Liver (tissue), 9 donors: ENCODE results near the gene ARVCF. TPM values are rescaled to one million over a fixed set of nuclear protein-coding genes. Genes with fewer than 3 reads are reported as not detected.
A peak's percentile ranks its signal among the peaks of the same experiment; 100 is the strongest.

ENCODE experiments used
- DNase-seq: peaks from one replicate; pipeline ENCODE4 v3.0.0-alpha.2; 2017; ENCODE audit warnings: low spot score
- H3K27ac ChIP-seq, 2 donors: one replicate each; pipeline ENCODE4 v1.7.0; 2013; ENCODE audit warnings: inconsistent platforms in 2 of 2, low read length in 2 of 2, control low read depth in 1 of 2, low read depth in 1 of 2, mild to moderate bottlenecking in 1 of 2
- H3K27me3 ChIP-seq, 4 donors: one replicate each; pipeline versions ENCODE4 v1.6.1 to v1.7.0; 2013; ENCODE audit warnings: low read length in 3 of 4, inconsistent platforms in 1 of 4, mild to moderate bottlenecking in 1 of 4, moderate library complexity in 1 of 4; ENCODE audit not compliant: control insufficient read depth in 4 of 4, insufficient read depth in 4 of 4
- H3K36me3 ChIP-seq, 4 donors: one replicate each; pipeline versions ENCODE4 v1.6.1 to v1.7.0; 2013; ENCODE audit warnings: low read length in 3 of 4, mild to moderate bottlenecking in 3 of 4, low read depth in 1 of 4, moderate library complexity in 1 of 4; ENCODE audit not compliant: control insufficient read depth in 4 of 4, insufficient read depth in 3 of 4
- H3K4me1 ChIP-seq, 4 donors: one replicate each; pipeline versions ENCODE4 v1.6.1 to v1.7.0; 2013; ENCODE audit warnings: low read length in 3 of 4, mild to moderate bottlenecking in 3 of 4, moderate library complexity in 1 of 4; ENCODE audit not compliant: control insufficient read depth in 4 of 4, insufficient read depth in 4 of 4
- H3K4me3 ChIP-seq, 3 donors: one replicate each; pipeline versions ENCODE4 v1.6.1 to v1.7.0; 2013; ENCODE audit warnings: low read length in 3 of 3, control low read depth in 1 of 3, low read depth in 1 of 3, mild to moderate bottlenecking in 1 of 3
- H3K9ac ChIP-seq, 2 donors: one replicate each; pipeline ENCODE4 v1.7.0; 2013; ENCODE audit warnings: low read length in 2 of 2, mild to moderate bottlenecking in 2 of 2, moderate library complexity in 2 of 2, control low read depth in 1 of 2, low read depth in 1 of 2
- H3K9me3 ChIP-seq, 4 donors: one replicate each; pipeline versions ENCODE4 v1.6.1 to v1.7.0; 2013; ENCODE audit warnings: low read length in 3 of 4; ENCODE audit not compliant: control insufficient read depth in 4 of 4
- EGR1 ChIP-seq, 2 donors: IDR thresholded peaks; 2 replicates each; pipeline ENCODE4 v1.6.1; 2016 to 2018; ENCODE audit warnings: antibody characterized with exemption in 2 of 2, low read depth in 2 of 2
- FOXA1 ChIP-seq: IDR thresholded peaks from 2 replicates; pipeline ENCODE4 v1.6.1; 2016; ENCODE audit warnings: antibody characterized with exemption
- FOXA2 ChIP-seq: IDR thresholded peaks from 2 replicates; pipeline ENCODE4 v1.6.1; 2016; ENCODE audit warnings: antibody characterized with exemption
- GABPA ChIP-seq, 2 donors: IDR thresholded peaks in 1 of 2; conservative IDR thresholded peaks in 1 of 2; 2 replicates each; pipeline ENCODE4 v1.6.1; 2016; ENCODE audit warnings: antibody characterized with exemption in 2 of 2, mild to moderate bottlenecking in 1 of 2, moderate library complexity in 1 of 2
- HNF4A ChIP-seq, 2 donors: conservative IDR thresholded peaks; 2 replicates each; pipeline ENCODE4 v1.6.1; 2016; ENCODE audit warnings: antibody characterized with exemption in 2 of 2, mild to moderate bottlenecking in 2 of 2
- HNF4G ChIP-seq: IDR thresholded peaks from 2 replicates; pipeline ENCODE4 v1.6.1; 2016; ENCODE audit warnings: antibody characterized with exemption
- JUND ChIP-seq, 2 donors: IDR thresholded peaks; 2 replicates each; pipeline ENCODE4 v1.6.1; 2016; ENCODE audit warnings: antibody characterized with exemption in 2 of 2
- NR2F2 ChIP-seq: IDR thresholded peaks from 2 replicates; pipeline ENCODE4 v1.6.1; 2016; ENCODE audit warnings: antibody characterized with exemption
- RAD21 ChIP-seq, 2 donors: IDR thresholded peaks; 2 replicates each; pipeline ENCODE4 v1.6.1; 2016; ENCODE audit warnings: antibody characterized with exemption in 2 of 2, mild to moderate bottlenecking in 2 of 2
- RXRA ChIP-seq, 2 donors: IDR thresholded peaks; 2 replicates each; pipeline ENCODE4 v1.6.1; 2017 to 2018; ENCODE audit warnings: antibody characterized with exemption in 2 of 2, mild to moderate bottlenecking in 1 of 2
- SP1 ChIP-seq: IDR thresholded peaks from 2 replicates; pipeline ENCODE4 v1.6.1; 2018; ENCODE audit warnings: antibody characterized with exemption, mild to moderate bottlenecking
- TAF1 ChIP-seq: conservative IDR thresholded peaks from 2 replicates; pipeline ENCODE4 v1.6.1; 2016; ENCODE audit warnings: antibody characterized with exemption, mild to moderate bottlenecking
- YY1 ChIP-seq: IDR thresholded peaks from 2 replicates; pipeline ENCODE4 v1.6.1; 2016; ENCODE audit warnings: antibody characterized with exemption, mild to moderate bottlenecking
- WGBS: extraction: QIAGEN DNeasy Blood & Tissue Kit; methylation state at CpG from one replicate; pipeline ENCODE4 v1.1.7; 2013; 5-methylcytosine and 5-hydroxymethylcytosine counted together
- polyA plus RNA-seq, 2 donors: library from polyadenylated mRNA; stranded (reverse) in 1 of 2; unstranded in 1 of 2; fragments of 200-250 nt in 1 of 2; fragments of >200 nt in 1 of 2; fragmentation: Nextera tagmentation in 1 of 2; extraction: Ambion mirVana in 1 of 2; gene quantifications; one replicate each; pipeline versions ENCODE4 v1.2.1 to v1.2.3, GENCODE V29; 2013 to 2015
- total RNA-seq, 2 donors: library from RNA; depleted of rRNA; stranded (reverse); fragments of >200 nt; gene quantifications; one replicate each; pipeline ENCODE4 v1.2.3, GENCODE V29; 2014
- TF ChIP-seq, protein P1 (sequence below): fragments of 150-350 bp; IDR thresholded peaks from 2 replicates; pipeline ENCODE4 v1.5.1; 2017; ENCODE audit warnings: improper control_type of control experiment, low read depth, low read length; ENCODE audit not compliant: missing input control
- TF ChIP-seq, protein P2 (sequence below): IDR thresholded peaks from 2 replicates; pipeline ENCODE4 v1.6.1; 2016; ENCODE audit warnings: antibody characterized with exemption
- TF ChIP-seq, protein P3 (sequence below): IDR thresholded peaks from 2 replicates; pipeline ENCODE4 v1.6.1; 2016; ENCODE audit warnings: antibody characterized with exemption
- TF ChIP-seq, protein P4 (sequence below): IDR thresholded peaks from 2 replicates; pipeline ENCODE4 v1.6.1; 2016; ENCODE audit warnings: antibody characterized with exemption
- TF ChIP-seq, protein P5 (sequence below): IDR thresholded peaks from 2 replicates; pipeline ENCODE4 v1.6.1; 2016; ENCODE audit warnings: antibody characterized with exemption, mild to moderate bottlenecking
- donor health status: healthy.
- donor health status: healthy.
- donor health status: healthy.
- donor health status: healthy.
- donor health status: healthy.

ARVCF gene
- total and polyA plus RNA-seq, 4 donors = 3.8 to 48.8 (median 26.1) TPM

DNA sequence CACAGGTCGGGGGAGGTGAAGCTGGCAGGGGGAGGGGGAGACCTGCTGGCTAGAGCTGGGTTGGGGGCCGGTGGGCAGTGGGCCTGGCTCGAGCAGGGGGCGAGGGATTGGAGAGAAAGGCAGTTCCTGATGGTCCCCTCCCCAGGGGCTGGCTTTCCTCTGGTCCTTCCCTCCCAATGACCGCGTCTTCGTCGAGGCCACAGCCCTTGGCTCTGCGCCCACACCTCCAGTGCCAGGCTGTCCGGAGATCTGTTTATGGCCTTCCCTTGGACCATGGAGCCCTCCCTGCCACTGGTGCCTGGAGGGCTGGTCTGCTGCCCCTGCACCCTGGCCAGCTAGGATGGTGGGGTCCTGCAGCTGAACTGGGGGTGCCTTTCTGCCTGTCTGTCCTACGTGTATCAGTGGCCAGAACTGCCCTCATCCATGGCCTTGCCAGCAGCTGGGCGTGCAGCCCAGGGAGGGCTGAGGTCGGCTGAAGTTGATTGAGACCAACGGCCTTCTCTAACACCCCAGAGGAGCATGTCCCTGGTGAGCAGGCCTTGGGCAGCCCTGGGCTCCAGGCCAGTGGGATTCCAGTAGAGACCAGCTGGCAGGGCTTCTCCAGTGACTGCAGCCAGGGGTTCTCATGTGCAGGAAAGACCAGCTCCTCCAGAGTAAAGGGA lies 16.6 kb upstream of the ARVCF start:
- H3K9me3 ChIP-seq = no peaks in the 10 kb centered on the region
- 31% methylated on average over 14 of the region's 14 CpGs for WGBS
- H3K4me3 ChIP-seq = no peak overlapping the region
- peak overlapping the region; percentile 72 to 90 for H3K27ac ChIP-seq
- H3K9ac ChIP-seq = no peak overlapping the region
- no peaks in the 10 kb centered on the region for H3K27me3 ChIP-seq
- TF ChIP-seq JUND (IDR thresholded peaks at IDR 0.05) (no peak), FOXA1 (no peak), TAF1 (no peak), RAD21 (IDR thresholded peaks at IDR 0.05) (peak in 1 of 2 donors; percentile 41), GABPA (IDR thresholded peaks at IDR 0.05 in 1 of 2, conservative IDR thresholded peaks at IDR 0.05 in 1 of 2) (no peak), EGR1 (IDR thresholded peaks at IDR 0.05; ENCODE audit: low read depth in 2 of 2) (no peak), FOXA2 (no peak), HNF4A (conservative IDR thresholded peaks at IDR 0.05) (peak; percentile 39 to 66), YY1 (peak; percentile 52), NR2F2 (no peak), HNF4G (no peak), SP1 (peak; percentile 50), RXRA (IDR thresholded peaks at IDR 0.05) (peak; percentile 89 to 94)
- TF ChIP-seq, protein P1, sequence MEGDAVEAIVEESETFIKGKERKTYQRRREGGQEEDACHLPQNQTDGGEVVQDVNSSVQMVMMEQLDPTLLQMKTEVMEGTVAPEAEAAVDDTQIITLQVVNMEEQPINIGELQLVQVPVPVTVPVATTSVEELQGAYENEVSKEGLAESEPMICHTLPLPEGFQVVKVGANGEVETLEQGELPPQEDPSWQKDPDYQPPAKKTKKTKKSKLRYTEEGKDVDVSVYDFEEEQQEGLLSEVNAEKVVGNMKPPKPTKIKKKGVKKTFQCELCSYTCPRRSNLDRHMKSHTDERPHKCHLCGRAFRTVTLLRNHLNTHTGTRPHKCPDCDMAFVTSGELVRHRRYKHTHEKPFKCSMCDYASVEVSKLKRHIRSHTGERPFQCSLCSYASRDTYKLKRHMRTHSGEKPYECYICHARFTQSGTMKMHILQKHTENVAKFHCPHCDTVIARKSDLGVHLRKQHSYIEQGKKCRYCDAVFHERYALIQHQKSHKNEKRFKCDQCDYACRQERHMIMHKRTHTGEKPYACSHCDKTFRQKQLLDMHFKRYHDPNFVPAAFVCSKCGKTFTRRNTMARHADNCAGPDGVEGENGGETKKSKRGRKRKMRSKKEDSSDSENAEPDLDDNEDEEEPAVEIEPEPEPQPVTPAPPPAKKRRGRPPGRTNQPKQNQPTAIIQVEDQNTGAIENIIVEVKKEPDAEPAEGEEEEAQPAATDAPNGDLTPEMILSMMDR = no peak
- TF ChIP-seq, protein P2, sequence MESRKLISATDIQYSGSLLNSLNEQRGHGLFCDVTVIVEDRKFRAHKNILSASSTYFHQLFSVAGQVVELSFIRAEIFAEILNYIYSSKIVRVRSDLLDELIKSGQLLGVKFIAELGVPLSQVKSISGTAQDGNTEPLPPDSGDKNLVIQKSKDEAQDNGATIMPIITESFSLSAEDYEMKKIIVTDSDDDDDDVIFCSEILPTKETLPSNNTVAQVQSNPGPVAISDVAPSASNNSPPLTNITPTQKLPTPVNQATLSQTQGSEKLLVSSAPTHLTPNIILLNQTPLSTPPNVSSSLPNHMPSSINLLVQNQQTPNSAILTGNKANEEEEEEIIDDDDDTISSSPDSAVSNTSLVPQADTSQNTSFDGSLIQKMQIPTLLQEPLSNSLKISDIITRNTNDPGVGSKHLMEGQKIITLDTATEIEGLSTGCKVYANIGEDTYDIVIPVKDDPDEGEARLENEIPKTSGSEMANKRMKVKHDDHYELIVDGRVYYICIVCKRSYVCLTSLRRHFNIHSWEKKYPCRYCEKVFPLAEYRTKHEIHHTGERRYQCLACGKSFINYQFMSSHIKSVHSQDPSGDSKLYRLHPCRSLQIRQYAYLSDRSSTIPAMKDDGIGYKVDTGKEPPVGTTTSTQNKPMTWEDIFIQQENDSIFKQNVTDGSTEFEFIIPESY = no peak
- TF ChIP-seq, protein P3, sequence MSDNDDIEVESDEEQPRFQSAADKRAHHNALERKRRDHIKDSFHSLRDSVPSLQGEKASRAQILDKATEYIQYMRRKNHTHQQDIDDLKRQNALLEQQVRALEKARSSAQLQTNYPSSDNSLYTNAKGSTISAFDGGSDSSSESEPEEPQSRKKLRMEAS = no peak
- TF ChIP-seq, protein P4, sequence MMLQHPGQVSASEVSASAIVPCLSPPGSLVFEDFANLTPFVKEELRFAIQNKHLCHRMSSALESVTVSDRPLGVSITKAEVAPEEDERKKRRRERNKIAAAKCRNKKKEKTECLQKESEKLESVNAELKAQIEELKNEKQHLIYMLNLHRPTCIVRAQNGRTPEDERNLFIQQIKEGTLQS = no peak
- TF ChIP-seq, protein P5, sequence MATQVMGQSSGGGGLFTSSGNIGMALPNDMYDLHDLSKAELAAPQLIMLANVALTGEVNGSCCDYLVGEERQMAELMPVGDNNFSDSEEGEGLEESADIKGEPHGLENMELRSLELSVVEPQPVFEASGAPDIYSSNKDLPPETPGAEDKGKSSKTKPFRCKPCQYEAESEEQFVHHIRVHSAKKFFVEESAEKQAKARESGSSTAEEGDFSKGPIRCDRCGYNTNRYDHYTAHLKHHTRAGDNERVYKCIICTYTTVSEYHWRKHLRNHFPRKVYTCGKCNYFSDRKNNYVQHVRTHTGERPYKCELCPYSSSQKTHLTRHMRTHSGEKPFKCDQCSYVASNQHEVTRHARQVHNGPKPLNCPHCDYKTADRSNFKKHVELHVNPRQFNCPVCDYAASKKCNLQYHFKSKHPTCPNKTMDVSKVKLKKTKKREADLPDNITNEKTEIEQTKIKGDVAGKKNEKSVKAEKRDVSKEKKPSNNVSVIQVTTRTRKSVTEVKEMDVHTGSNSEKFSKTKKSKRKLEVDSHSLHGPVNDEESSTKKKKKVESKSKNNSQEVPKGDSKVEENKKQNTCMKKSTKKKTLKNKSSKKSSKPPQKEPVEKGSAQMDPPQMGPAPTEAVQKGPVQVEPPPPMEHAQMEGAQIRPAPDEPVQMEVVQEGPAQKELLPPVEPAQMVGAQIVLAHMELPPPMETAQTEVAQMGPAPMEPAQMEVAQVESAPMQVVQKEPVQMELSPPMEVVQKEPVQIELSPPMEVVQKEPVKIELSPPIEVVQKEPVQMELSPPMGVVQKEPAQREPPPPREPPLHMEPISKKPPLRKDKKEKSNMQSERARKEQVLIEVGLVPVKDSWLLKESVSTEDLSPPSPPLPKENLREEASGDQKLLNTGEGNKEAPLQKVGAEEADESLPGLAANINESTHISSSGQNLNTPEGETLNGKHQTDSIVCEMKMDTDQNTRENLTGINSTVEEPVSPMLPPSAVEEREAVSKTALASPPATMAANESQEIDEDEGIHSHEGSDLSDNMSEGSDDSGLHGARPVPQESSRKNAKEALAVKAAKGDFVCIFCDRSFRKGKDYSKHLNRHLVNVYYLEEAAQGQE = no peak
- peaks cover 0 to 9% (median 5%) of the 10 kb centered on the region in 4 donors for H3K36me3 ChIP-seq
- H3K4me1 ChIP-seq = peaks cover 13 to 25% (median 19%) of the 10 kb centered on the region in 4 donors
- no peak for DNase-seq
